NB4 (cell line): ENCODE data around the gene MYLK2.

ENCODE experiments used
- POLR2A ChIP-seq: IDR thresholded peaks from 2 replicates; pipeline ENCODE4 v1.6.1; 2011; ENCODE audit warnings: mild to moderate bottlenecking; ENCODE audit not compliant: insufficient read length; ENCODE audit errors: extremely low read depth
- TF ChIP-seq, protein P1 (sequence below): IDR thresholded peaks from one replicate; pipeline ENCODE4 v1.5.1; 2012; ENCODE audit warnings: low read depth, low read length

DNA sequence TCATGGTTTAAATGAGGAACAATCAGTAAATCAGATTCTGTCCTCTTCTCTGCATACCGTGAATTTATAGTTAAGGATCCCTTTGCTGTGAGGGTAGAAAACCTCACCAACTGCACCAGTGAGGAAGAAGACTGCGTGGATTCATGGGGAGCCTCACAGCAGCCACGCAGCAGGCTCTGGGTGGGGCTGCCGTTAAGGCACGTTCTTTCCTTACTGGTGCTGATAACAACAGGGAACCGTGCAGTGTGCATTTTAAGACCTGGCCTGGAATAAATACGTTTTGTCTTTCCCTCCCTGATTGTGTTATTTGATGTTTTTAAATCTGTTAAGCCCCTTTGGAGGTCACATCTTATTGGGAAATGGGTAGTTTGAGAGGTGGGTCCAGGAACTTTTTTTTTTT, 17.6 kb upstream of the MYLK2 start:
- TF ChIP-seq, protein P1, sequence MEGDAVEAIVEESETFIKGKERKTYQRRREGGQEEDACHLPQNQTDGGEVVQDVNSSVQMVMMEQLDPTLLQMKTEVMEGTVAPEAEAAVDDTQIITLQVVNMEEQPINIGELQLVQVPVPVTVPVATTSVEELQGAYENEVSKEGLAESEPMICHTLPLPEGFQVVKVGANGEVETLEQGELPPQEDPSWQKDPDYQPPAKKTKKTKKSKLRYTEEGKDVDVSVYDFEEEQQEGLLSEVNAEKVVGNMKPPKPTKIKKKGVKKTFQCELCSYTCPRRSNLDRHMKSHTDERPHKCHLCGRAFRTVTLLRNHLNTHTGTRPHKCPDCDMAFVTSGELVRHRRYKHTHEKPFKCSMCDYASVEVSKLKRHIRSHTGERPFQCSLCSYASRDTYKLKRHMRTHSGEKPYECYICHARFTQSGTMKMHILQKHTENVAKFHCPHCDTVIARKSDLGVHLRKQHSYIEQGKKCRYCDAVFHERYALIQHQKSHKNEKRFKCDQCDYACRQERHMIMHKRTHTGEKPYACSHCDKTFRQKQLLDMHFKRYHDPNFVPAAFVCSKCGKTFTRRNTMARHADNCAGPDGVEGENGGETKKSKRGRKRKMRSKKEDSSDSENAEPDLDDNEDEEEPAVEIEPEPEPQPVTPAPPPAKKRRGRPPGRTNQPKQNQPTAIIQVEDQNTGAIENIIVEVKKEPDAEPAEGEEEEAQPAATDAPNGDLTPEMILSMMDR: no peak
- TF ChIP-seq POLR2A: no peak
